Right atrium auricular region (tissue), 2 donors: ENCODE measurements around the gene KRTAP12-4. TPM values are rescaled to one million over a fixed set of nuclear protein-coding genes. Genes with fewer than 3 reads are reported as not detected.

Experiments
- DNase-seq: peaks from one replicate; pipeline ENCODE4 v3.0.0-alpha.2; 2019; ENCODE audit warnings: low spot score
- H3K27ac ChIP-seq, 2 donors: fragments of 200-600 bp; sonication (generic); 1 replicate in 1 of 2; 2 replicates in 1 of 2; pipeline ENCODE4 v1.5.1; 2016 to 2019
- H3K27me3 ChIP-seq, 2 donors: fragments of 200-600 bp; sonication (generic); one replicate each; pipeline versions ENCODE4 v1.5.1 to v1.6.0; 2017 to 2019
- H3K36me3 ChIP-seq: fragments of 200-600 bp; sonication (generic); one replicate; pipeline ENCODE4 v1.5.1; 2016
- H3K4me1 ChIP-seq, 2 donors: fragments of 200-600 bp; sonication (generic); one replicate each; pipeline versions ENCODE4 v1.5.1 to v1.6.0; 2017 to 2019
- H3K4me3 ChIP-seq, 2 donors: fragments of 200-600 bp; sonication (generic); 1 replicate in 1 of 2; 2 replicates in 1 of 2; pipeline ENCODE4 v1.5.1; 2017 to 2019; ENCODE audit warnings: mild to moderate bottlenecking in 1 of 2, moderate library complexity in 1 of 2
- H3K9me3 ChIP-seq, 2 donors: fragments of 200-600 bp; sonication (generic); one replicate each; pipeline ENCODE4 v1.5.1; 2019
- total RNA-seq, 2 donors: library from RNA; depleted of rRNA; stranded (reverse); fragments of >200 nt; gene quantifications; one replicate each; pipeline ENCODE4 v1.1.0, GENCODE V29; 2016
- TF ChIP-seq, protein P1 (sequence below), 2 donors: fragments of 200-600 bp; sonication (generic); IDR thresholded peaks; one replicate each; pipeline ENCODE4 v1.5.1; 2019; ENCODE audit warnings: antibody characterized with exemption in 2 of 2

Gene KRTAP12-4
- total RNA-seq, 2 donors from 2014 or later = not detected

DNA sequence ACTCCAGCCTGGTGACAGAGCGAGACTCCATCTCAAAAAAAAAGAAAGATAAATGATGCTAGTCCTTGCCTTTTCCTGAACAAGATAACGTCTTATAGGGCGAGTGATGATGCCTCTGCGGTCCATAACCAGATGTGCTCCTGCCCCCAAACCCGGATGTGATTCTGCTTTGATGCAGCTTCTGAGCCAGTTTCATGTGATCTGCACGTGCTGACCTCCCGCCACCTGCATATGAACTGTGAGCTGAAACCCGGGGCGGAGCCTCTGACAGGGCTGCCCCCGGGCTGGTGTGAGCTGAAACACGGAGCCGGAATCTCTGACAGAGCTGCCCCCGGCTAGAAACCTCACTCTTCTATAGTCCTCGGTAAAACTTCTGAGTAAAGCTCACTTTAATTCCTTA, 1.3 kb downstream of the KRTAP12-4 start:
- TF ChIP-seq, protein P1, sequence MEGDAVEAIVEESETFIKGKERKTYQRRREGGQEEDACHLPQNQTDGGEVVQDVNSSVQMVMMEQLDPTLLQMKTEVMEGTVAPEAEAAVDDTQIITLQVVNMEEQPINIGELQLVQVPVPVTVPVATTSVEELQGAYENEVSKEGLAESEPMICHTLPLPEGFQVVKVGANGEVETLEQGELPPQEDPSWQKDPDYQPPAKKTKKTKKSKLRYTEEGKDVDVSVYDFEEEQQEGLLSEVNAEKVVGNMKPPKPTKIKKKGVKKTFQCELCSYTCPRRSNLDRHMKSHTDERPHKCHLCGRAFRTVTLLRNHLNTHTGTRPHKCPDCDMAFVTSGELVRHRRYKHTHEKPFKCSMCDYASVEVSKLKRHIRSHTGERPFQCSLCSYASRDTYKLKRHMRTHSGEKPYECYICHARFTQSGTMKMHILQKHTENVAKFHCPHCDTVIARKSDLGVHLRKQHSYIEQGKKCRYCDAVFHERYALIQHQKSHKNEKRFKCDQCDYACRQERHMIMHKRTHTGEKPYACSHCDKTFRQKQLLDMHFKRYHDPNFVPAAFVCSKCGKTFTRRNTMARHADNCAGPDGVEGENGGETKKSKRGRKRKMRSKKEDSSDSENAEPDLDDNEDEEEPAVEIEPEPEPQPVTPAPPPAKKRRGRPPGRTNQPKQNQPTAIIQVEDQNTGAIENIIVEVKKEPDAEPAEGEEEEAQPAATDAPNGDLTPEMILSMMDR (IDR thresholded peaks at IDR 0.05) = no peak
- no peak overlapping the region for H3K27ac ChIP-seq
- H3K9me3 ChIP-seq = peaks cover 0 to 9% of the 10 kb centered on the region in 2 donors
- no peaks in the 10 kb centered on the region for H3K4me1 ChIP-seq
- H3K4me3 ChIP-seq = no peak overlapping the region
- no peaks in the 10 kb centered on the region for H3K36me3 ChIP-seq
- DNase-seq = no peak
- H3K27me3 ChIP-seq = no peaks in the 10 kb centered on the region

DNA sequence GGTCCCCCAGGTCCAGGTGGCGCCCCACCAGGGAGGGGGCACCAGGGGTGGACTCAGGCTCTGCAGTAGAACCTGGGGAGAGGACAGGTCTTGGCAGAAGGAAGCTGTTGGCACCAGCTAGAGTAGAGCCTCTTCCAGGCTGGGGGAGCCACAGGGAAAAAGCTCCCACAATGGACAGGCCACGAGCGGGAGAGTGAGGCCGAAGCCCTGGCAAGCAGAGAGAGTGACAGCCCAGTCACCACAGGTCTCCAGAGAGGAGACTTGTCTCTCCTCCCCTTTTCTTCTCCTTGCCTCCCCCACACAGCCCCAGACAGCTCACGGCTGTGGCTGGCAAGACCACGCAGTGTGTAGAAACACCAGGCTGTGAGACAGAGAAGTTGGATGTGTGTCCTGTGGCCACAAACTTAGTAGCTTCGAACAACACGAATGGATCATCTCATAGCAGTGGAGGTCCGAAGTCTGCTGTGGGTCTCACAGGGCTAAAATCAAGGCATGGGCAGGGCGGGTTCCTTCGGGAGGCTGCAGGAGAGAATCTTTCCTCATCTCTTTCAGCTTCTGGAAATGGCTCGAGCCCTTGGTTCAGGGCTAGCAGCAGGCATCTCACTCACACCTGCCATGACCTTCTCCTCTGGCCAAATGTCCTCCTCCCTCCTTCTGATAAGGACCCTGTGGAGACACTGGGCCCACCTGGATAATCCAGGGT, 3.3 kb downstream of the KRTAP12-4 start:
- H3K4me3 ChIP-seq = no peak overlapping the region
- DNase-seq = peak; percentile 28
- no peaks in the 10 kb centered on the region for H3K36me3 ChIP-seq
- H3K27me3 ChIP-seq = no peaks in the 10 kb centered on the region
- H3K27ac ChIP-seq = no peak overlapping the region
- H3K9me3 ChIP-seq = peaks cover 0 to 1% of the 10 kb centered on the region in 2 donors
- no peaks in the 10 kb centered on the region for H3K4me1 ChIP-seq
- TF ChIP-seq, protein P1 (IDR thresholded peaks at IDR 0.05) = no peak

DNA sequence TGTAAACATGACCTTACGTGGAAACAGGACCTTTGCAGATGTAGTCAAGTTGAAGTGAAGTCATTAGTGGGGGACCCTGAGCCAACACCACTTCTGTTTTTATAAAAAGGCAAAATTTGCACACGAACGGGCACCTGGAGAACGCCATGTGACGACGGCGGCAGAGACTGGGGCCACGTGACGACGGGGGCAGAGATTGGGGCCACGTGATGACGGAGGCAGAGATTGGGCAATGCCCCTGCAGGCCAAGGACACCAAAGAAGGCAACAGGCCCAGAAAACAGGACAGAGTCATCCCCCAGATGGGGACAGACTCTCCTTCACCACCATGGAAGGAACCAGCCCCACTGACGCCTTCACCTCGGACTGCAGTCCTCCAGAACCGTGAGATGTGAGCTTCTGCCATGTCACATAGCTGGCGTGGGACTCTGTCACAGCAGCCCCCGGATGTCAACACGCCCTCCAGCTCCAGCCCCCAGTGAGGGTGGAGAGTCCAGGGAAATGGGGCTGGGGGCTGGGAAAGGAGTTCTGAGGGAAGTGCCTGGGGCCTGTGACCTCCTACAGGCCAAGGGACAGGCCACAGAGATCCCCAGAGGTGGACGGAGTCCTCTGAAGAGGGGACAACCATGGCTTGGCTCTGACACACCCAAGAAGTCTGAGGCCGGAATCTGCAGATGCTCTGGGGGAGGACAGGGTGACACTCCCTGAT, 4.0 kb downstream of the KRTAP12-4 start:
- Histone ChIP-seq H3K27ac (no peak overlapping the region), H3K4me3 (no peak overlapping the region), H3K4me1 (no peaks in the 10 kb centered on the region), H3K9me3 (peaks cover 0 to 3% of the 10 kb centered on the region in 2 donors), H3K36me3 (no peaks in the 10 kb centered on the region), H3K27me3 (no peaks in the 10 kb centered on the region)
- TF ChIP-seq, protein P1 (IDR thresholded peaks at IDR 0.05) = no peak
- DNase-seq = no peak

DNA sequence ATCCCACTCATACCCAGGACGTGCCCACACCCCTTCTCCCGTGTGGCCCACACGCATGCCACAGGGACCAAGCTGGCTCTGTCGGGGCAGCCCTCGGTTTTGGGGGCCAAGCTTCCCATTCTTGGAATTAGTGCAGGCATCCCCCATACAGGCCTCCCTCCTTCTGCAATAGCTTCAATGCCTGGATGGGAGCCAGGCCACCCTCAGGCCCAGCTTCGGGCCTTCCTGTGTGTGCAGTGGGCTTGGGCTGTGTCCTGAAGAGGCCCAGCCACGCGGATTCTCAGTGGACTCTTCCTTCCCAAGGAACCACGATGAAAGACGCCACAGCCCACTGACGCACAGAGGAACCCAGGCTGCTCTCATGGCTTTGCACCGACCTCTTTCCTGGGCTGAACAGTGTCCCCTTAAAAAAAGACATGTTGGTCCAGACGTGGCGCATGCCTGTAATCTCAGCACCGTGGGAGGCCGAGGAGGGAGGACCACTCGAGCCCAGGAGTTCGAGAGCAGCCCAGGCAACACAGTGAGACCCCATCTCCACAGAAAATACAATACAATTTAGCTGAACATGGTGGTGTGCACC, 4.8 kb downstream of the KRTAP12-4 start:
- TF ChIP-seq, protein P1 (IDR thresholded peaks at IDR 0.05) = no peak
- Histone ChIP-seq H3K27me3 (no peaks in the 10 kb centered on the region), H3K4me1 (no peaks in the 10 kb centered on the region), H3K27ac (no peak overlapping the region), H3K4me3 (no peak overlapping the region), H3K9me3 (peaks cover 0 to 11% of the 10 kb centered on the region in 2 donors), H3K36me3 (no peaks in the 10 kb centered on the region)
- peak; percentile 36 for DNase-seq

DNA sequence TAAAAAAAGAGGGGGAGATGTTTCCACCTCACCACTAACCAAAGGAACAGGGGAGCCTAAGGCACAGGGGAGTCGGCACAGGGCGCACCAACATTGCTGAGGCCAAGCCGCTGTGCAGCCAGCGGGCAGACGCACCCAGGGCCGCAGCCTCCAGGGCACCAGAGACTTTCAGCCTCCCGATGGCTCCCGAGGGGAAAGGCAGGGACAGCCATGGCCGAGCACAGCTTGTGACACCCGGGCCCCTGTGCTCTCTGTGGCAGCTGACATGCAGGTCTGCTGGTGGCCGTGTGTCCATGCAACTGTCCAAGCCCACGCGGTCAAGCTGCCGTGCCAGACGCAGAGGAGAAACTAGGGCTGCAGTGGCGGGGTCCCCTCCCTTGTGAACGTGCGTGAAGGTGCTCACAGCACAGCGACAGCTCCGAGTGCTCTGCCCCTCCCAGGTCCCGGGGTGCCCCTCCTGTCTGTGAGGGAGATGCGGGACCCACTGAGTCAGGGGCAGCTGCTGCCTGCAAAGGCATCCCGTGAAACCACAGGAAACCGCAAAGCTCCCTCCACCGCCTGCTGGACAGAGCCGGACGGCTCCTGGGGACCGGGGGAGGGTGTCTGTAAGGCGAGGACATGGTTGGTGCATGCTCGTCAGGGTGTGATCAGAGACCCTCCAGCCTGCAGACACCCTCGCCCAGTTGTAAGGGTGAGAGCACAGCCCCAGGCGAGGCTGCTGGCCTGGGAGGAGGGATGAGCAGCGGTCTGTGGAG, 5.7 kb downstream of the KRTAP12-4 start:
- Histone ChIP-seq H3K4me3 (no peak overlapping the region), H3K4me1 (no peaks in the 10 kb centered on the region), H3K27ac (no peak overlapping the region), H3K27me3 (no peaks in the 10 kb centered on the region), H3K36me3 (no peaks in the 10 kb centered on the region), H3K9me3 (peaks cover 0 to 17% of the 10 kb centered on the region in 2 donors)
- peak; percentile 23 for DNase-seq
- TF ChIP-seq, protein P1 (IDR thresholded peaks at IDR 0.05) = no peak
